Left lung (tissue), 10 donors: ENCODE measurements around the gene ST8SIA1. TPM values are rescaled to one million over a fixed set of nuclear protein-coding genes. Genes with fewer than 3 reads are reported as not detected.

Experiments used
- ATAC-seq: fragments of 200-7000 bp; cut with Tn5 transposase; one replicate; pipeline ENCODE4 v1.9.1; 2020; ENCODE audit warnings: moderate library complexity
- DNase-seq, 4 donors: peaks; one replicate each; pipeline ENCODE4 v3.0.0-alpha.2; 2013 to 2020
- H3K27ac ChIP-seq, 2 donors: fragments of 200-600 bp; sonication (generic) in 1 of 2; one replicate each; pipeline versions ENCODE4 v1.5.0 to v1.8.0; 2020 to 2021
- H3K27me3 ChIP-seq, 2 donors: fragments of 200-600 bp; sonication (generic) in 1 of 2; one replicate each; pipeline versions ENCODE4 v1.5.0 to v1.8.0; 2020 to 2021
- H3K36me3 ChIP-seq, 2 donors: fragments of 200-600 bp; sonication (generic) in 1 of 2; one replicate each; pipeline versions ENCODE4 v1.5.0 to v1.8.0; 2020 to 2021
- H3K4me1 ChIP-seq, 2 donors: fragments of 200-600 bp; one replicate each; pipeline ENCODE4 v1.8.0; 2021
- H3K4me3 ChIP-seq, 2 donors: fragments of 200-600 bp; sonication (generic) in 1 of 2; one replicate each; pipeline versions ENCODE4 v1.5.0 to v1.8.0; 2020 to 2021; ENCODE audit warnings: mild to moderate bottlenecking in 1 of 2
- H3K9me3 ChIP-seq, 2 donors: fragments of 200-600 bp; sonication (generic) in 1 of 2; one replicate each; pipeline versions ENCODE4 v1.5.0 to v1.8.0; 2020 to 2021
- intact Hi-C, 2 donors: fragments of 100-400 bp; cut with DNase I; formaldehyde crosslinking; loops; one replicate each; pipeline versions ENCODE4 v1.11.2 to v1.14.2; 2022
- polyA plus RNA-seq, 6 donors: library from polyadenylated mRNA; unstranded; fragments of 120-200 nt; gene quantifications; one replicate each; pipeline ENCODE4 v1.2.1, GENCODE V29; 2013; ENCODE audit not compliant: insufficient read length in 6 of 6
- total RNA-seq, 2 donors: library from RNA; stranded (reverse); fragmentation: NEBNext Ultra II Directional; extraction: Animal tissue kit (Norgen Biotek cat#: 25700); gene quantifications; one replicate each; pipeline ENCODE4 v1.2.1, GENCODE V29; 2021
- TF ChIP-seq, protein P1 (sequence below), 2 donors: fragments of 200-600 bp; sonication (generic) in 1 of 2; IDR thresholded peaks; one replicate each; pipeline versions ENCODE4 v1.5.0 to v1.8.0; 2021; ENCODE audit warnings: antibody characterized with exemption in 2 of 2
- donor health status: DM: no; HTN: yes; CAD: no.
- donor health status: DM: no; HTN: no; CAD: no.

The ST8SIA1 gene
- total and polyA plus RNA-seq, 8 donors = 2.4 to 15.8 (median 10.0) TPM

DNA sequence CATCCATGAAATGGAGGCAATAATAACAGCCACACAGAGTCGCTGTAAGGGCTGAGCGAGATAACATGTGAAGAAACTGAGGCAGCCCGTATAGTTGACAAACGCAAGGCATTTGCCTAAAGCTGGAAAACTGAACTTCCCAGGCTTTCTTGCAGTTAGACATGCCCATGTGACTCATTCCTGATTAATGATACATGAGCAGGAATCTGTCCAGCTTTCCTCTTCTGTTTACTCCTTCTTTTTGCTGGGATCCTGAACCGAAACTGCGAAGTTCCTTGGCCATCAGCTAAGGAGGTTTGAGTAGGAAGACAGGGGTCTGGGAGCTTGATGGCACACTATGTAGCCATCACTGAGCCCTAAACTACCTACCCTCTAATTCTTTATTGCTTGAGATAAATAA lies 52.2 kb downstream of the ST8SIA1 start:
- Histone ChIP-seq H3K4me3 (no peak overlapping the region), H3K4me1 (no peaks in the 10 kb centered on the region), H3K9me3 (no peaks in the 10 kb centered on the region), H3K27ac (peak overlapping the region in 1 of 2 donors; percentile 70), H3K27me3 (no peaks in the 10 kb centered on the region), H3K36me3 (no peaks in the 10 kb centered on the region)
- intact Hi-C loops = no loop called here
- DNase-seq (no peak), ATAC-seq (peak; percentile 45)
- TF ChIP-seq, protein P1, sequence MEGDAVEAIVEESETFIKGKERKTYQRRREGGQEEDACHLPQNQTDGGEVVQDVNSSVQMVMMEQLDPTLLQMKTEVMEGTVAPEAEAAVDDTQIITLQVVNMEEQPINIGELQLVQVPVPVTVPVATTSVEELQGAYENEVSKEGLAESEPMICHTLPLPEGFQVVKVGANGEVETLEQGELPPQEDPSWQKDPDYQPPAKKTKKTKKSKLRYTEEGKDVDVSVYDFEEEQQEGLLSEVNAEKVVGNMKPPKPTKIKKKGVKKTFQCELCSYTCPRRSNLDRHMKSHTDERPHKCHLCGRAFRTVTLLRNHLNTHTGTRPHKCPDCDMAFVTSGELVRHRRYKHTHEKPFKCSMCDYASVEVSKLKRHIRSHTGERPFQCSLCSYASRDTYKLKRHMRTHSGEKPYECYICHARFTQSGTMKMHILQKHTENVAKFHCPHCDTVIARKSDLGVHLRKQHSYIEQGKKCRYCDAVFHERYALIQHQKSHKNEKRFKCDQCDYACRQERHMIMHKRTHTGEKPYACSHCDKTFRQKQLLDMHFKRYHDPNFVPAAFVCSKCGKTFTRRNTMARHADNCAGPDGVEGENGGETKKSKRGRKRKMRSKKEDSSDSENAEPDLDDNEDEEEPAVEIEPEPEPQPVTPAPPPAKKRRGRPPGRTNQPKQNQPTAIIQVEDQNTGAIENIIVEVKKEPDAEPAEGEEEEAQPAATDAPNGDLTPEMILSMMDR (IDR thresholded peaks at IDR 0.05) = no peak

DNA sequence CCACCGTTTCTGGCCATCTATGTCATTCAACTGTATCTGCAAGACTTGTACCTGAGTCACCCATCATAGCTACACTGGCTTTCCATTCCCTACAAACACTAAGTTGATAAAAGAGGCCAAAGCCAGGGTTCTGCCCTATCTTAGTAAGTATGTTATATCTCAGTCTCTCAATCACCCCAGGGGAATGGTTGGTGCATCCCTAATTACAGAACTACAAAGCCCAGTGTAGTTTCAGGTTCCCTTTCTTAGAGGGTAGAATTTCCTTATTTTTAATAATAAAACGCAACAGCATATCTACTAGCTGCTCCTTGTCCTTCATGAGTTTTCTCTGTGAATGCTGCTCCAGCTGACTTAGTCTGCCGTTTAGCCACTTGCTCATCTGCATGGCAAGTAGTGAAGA lies 57.6 kb downstream of the ST8SIA1 start:
- Histone ChIP-seq H3K4me3 (no peak overlapping the region), H3K36me3 (no peaks in the 10 kb centered on the region), H3K9me3 (no peaks in the 10 kb centered on the region), H3K27me3 (no peaks in the 10 kb centered on the region), H3K27ac (peak overlapping the region in 1 of 2 donors; percentile 55), H3K4me1 (no peaks in the 10 kb centered on the region)
- intact Hi-C loops = no loop called here
- ATAC-seq (no peak), DNase-seq (no peak)
- TF ChIP-seq, protein P1 (IDR thresholded peaks at IDR 0.05) = no peak

DNA sequence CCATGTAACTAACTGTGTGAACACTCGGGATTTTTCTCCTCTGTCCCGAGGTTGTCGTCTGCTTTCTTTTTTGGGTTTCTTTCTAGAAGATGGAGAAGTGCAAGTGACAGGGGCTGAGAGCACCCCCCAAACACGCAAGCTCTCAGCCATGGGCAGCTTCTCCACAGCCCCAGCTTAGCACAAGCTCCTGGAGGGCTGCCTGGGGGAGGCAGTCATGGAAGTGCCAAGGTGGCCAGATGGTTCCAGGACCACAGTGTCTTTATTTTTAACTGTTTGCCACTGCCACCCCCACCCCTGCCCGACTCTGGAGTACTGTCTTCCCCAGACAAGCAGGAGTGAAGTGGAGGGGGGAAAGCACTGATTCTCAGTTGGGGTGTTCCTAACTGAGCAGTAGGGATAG lies 58.2 kb downstream of the ST8SIA1 start:
- peak overlapping the region; percentile 55 to 73 for H3K27ac ChIP-seq
- intact Hi-C loops = no loop called here
- no peak overlapping the region for H3K4me3 ChIP-seq
- no peaks in the 10 kb centered on the region for H3K9me3 ChIP-seq
- DNase-seq (no peak), ATAC-seq (no peak)
- H3K27me3 ChIP-seq = no peaks in the 10 kb centered on the region
- H3K36me3 ChIP-seq = no peaks in the 10 kb centered on the region
- no peaks in the 10 kb centered on the region for H3K4me1 ChIP-seq
- TF ChIP-seq, protein P1 (IDR thresholded peaks at IDR 0.05) = no peak

DNA sequence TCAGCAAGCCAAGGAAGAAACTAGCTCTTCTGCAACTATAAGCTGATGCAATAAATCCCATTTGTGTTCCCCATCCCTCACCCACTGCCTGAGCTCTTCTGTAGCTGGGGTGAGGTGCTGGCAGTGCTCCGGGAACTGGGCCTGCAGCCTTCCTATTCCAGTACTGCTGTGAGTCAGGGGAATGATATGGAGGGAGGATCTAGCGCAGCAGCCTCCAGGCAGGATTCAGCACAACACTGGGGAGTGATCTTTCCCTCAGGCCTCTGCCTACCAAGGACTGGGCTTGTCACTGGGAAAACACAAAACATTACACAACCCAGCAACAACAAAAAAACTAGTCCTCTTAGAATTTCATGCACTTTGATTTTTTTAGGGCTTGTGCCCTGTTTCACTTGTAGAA lies 58.7 kb downstream of the ST8SIA1 start:
- peak in 2 of 4 donors; percentile 57 to 85 for DNase-seq
- intact Hi-C loops = no loop called here
- peak overlapping the region; percentile 55 to 73 for H3K27ac ChIP-seq

DNA sequence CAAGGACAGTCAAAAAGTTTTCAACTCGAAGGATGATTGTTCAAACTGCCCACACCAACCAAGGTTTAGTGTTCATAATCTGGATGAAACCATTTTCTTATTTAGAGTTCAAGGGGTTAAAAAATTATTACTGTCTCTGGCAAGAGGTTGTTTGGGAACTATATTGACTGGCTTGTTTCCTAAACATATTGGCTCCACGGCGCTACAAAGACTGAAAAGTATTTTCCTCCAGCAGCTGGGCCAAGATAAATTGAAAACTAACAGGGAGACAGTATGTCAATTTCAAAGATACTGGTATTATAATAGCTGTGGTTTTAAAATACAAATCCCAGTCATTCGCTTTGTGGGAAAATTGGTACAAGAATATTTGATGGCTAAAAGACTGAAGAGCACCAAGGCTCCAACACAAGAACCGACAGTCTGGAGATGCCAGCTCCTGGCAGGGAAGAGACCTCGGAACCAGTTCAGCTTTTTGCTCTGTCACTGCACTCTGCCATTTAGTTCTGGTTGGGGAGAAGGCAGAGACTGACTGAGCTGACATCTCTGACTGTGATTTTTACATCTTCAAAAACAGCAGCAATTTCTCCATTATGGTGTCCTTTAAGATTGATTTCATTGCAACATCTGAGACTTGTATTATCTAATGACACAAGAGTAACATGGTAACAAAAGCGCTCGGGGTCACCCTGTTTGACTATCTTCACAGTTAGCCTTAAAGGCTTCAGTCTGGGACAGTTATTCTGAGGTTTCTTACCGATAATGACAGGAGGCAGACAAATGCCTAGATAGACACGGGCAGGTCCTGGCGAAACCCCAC lies 62.0 kb downstream of the ST8SIA1 start:
- Histone ChIP-seq H3K27ac (no peak overlapping the region), H3K9me3 (no peaks in the 10 kb centered on the region), H3K4me3 (no peak overlapping the region), H3K36me3 (no peaks in the 10 kb centered on the region), H3K27me3 (no peaks in the 10 kb centered on the region), H3K4me1 (no peaks in the 10 kb centered on the region)
- intact Hi-C loops = no loop called here
- ATAC-seq (no peak), DNase-seq (no peak)
- TF ChIP-seq, protein P1 (IDR thresholded peaks at IDR 0.05) = no peak

More for the DNA sequence above, 58.7 kb downstream of the ST8SIA1 start:
- peak; percentile 96 for ATAC-seq
- H3K4me1 ChIP-seq = no peaks in the 10 kb centered on the region
- no peaks in the 10 kb centered on the region for H3K27me3 ChIP-seq
- no peaks in the 10 kb centered on the region for H3K9me3 ChIP-seq
- H3K36me3 ChIP-seq = no peaks in the 10 kb centered on the region
- no peak overlapping the region for H3K4me3 ChIP-seq
- TF ChIP-seq, protein P1 (IDR thresholded peaks at IDR 0.05) = no peak
